AG04449 (cell line): ENCODE results near the gene MED16.

ENCODE experiments used
- CTCF ChIA-PET: fragments of 350-600 bp; formaldehyde crosslinking; extraction: SDS; loops from one replicate; lab custom pipeline; 2021; ENCODE audit warnings: antibody characterized with exemption; lab: Yijun Ruan, JAX
- POLR2A ChIA-PET: fragments of 400-600, 350-600 bp; formaldehyde crosslinking; extraction: SDS; loops from one replicate; lab custom pipeline; 2020; ENCODE audit warnings: antibody characterized with exemption, inconsistent platforms; lab: Yijun Ruan, JAX
- DNase-seq: peaks from one replicate; pipeline ENCODE4 v3.0.0-alpha.2; 2010; ENCODE audit warnings: low read depth, low spot score
- H3K4me3 ChIP-seq: 2 replicates; pipeline ENCODE4 v1.5.1; 2011; ENCODE audit warnings: low read depth, mild to moderate bottlenecking, control low read depth, low read length
- TF ChIP-seq, protein P1 (sequence below): IDR thresholded peaks from one replicate; pipeline ENCODE4 v1.5.1; 2011; ENCODE audit warnings: mild to moderate bottlenecking, moderate library complexity, low read length, control low read depth, inconsistent platforms; ENCODE audit not compliant: insufficient read depth; ENCODE audit errors: missing control alignments

The MED16 gene

DNA sequence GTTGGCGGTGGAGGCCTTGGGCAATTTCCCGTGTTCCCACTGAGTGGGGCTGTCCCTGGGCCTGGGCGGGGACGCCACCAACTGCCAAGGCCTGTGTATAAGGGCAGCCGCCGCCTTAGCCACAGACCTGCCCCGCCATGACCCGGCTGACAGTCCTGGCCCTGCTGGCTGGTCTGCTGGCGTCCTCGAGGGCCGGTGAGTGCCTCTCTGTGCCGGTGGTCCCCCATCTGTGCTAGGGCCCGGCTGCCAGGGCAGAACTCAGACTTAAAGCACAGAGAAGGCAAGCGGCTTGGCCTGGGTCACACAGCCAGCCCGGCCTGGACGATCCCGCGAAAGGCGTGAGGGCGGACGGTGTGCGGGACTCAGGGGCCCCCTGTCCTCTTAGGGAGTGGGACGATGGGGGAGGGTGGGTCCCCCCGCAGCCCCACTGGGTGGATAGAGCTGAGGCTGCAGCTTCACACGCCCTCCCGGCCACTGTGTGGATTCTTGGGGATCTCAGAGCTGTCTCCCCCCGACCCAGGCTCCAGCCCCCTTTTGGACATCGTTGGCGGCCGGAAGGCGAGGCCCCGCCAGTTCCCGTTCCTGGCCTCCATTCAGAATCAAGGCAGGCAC lies 65.2 kb downstream of the MED16 start, which contains the start of gene AZU1:
AZU1 (plus strand) TSS at position 128 of the 612 bp plus-strand sequence; CDS start at position 138, 10 bp downstream.
- ChIA-PET CTCF (no interaction called here), POLR2A (no interaction called here)
- no peak for DNase-seq
- no peak within 1 kb of the TSS for H3K4me3 ChIP-seq
- TF ChIP-seq, protein P1, sequence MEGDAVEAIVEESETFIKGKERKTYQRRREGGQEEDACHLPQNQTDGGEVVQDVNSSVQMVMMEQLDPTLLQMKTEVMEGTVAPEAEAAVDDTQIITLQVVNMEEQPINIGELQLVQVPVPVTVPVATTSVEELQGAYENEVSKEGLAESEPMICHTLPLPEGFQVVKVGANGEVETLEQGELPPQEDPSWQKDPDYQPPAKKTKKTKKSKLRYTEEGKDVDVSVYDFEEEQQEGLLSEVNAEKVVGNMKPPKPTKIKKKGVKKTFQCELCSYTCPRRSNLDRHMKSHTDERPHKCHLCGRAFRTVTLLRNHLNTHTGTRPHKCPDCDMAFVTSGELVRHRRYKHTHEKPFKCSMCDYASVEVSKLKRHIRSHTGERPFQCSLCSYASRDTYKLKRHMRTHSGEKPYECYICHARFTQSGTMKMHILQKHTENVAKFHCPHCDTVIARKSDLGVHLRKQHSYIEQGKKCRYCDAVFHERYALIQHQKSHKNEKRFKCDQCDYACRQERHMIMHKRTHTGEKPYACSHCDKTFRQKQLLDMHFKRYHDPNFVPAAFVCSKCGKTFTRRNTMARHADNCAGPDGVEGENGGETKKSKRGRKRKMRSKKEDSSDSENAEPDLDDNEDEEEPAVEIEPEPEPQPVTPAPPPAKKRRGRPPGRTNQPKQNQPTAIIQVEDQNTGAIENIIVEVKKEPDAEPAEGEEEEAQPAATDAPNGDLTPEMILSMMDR, result no peak

DNA sequence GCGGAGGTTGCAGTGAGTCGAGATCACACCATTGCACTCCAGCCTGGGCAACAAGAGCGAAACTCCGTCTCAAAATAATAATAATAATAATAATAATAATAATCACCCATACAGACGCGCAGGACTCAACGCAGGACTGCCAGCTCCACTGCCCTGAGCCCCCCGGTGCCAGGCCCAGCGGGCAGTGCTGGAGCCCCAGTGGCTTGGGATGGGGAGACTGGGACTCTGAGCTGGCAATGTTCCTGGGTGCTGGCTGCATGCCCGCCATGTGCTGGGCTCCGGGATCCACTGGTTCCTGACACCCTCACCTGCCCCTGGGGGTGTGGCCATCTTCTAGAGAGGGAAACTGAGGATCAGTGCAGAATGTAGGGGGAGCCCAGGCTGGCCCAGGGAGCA lies 65.7 kb downstream of the MED16 start:
- ChIA-PET POLR2A (no interaction called here), CTCF (interaction anchor here (1.6 kb wide), 1 partner anchor 29 kb away, joined by 4 read pairs; no protein-coding TSS in a partner anchor)
- no peak overlapping the region for H3K4me3 ChIP-seq
- TF ChIP-seq, protein P1, result no peak
- DNase-seq, result no peak

DNA sequence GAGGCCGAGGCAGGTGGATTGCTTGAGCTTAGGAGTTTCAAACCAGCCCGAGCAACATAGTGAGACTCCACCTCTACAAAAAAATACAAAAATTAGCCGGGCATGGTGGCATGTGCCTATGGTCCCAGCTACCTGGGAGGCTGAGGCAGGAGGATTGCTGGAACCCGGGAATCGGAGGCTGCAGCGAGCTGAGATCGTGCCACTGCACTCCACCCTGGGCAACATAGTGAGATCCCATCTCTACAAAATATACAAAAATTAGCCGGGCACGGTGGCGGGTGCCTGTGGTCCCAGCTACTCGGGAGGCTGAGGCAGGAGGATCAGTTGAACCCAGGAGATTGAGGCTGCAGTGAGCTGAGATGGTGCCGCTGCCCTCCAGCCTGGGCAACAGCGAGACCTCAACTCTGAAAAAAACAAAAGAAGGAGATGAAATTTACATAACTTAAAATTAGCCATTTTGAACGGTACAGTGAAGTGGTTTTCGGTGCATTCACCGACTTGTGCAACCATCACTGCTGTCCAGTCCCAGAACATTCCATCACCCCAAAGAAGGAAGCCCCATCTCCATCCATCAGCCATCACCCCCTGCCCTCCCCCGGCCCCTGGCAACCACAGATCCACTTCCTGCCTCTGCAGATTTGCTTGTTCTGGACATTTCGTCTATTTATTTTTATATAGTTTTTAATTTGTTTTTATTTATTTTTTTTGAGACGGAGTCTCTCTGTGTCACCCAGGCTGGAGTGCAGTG lies 66.9 kb downstream of the MED16 start:
- DNase-seq, result no peak
- ChIA-PET CTCF (interaction anchor here (1.6 kb wide), 1 partner anchor 30 kb away, joined by 4 read pairs; no protein-coding TSS in a partner anchor), POLR2A (no interaction called here)
- no peak overlapping the region for H3K4me3 ChIP-seq
- TF ChIP-seq, protein P1, result no peak

DNA sequence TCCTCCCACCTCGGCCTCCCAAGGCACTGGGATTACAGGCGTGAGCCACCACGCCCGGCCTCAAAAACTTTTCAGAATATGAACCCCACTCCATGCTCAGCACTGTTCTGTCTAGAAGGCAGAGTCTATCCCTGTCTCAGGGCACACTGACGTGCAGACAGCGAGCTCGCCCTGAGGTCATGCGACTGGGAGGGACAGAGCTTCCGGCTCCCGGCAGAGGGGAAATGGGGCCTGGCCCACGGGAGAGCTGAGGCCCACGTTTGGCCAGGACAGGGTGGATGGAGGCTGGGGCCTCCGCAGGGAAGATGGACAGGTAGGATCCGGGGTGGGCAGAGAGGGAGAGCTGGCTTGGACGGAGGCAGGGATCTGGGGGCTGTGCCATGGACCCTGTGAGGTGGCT lies 68.1 kb downstream of the MED16 start:
- H3K4me3 ChIP-seq, result no peak overlapping the region
- TF ChIP-seq, protein P1, result no peak
- no peak for DNase-seq
- ChIA-PET POLR2A (no interaction called here), CTCF (no interaction called here)

DNA sequence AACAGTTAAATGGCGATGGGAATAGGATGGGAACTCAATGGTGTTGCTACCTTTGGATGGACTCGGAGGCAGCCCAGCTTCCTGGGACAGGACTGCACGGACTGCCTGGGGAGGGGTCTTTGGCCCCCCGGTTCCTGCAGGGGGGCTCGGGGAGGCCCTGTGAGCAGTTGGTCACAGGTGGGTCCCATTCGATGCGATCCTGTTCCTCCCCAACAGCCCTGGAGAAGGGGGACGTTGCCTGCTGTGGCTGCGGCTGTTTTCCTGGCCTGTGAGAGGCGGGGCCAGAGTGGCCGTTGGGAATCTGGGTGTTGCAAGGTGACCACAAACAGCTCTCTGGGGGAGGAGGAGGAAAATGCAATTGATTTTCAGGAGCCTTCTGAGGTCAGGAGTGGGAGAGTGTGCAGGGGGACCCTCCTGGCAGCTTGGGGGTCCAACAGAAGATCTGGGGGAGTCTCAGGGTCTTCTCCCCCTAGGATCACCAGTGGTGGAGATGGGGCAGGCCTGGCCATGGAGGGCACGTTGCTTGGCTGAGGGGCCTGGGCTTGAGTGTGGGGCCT lies 69.3 kb downstream of the MED16 start:
- DNase-seq, result no peak
- CTCF ChIA-PET, result no interaction called here
- POLR2A ChIA-PET, result no interaction called here

More for the DNA sequence above, 69.3 kb downstream of the MED16 start:
- TF ChIP-seq, protein P1, result no peak
- H3K4me3 ChIP-seq, result no peak overlapping the region
